KMS-11 (cell line): Measurements from ENCODE around the gene ABCG8.

Source experiments
- H2AFZ ChIP-seq: fragments of 200-600 bp; sonication (generic); 2 replicates; pipeline ENCODE4 v1.6.1; 2016; ENCODE audit warnings: antibody characterized with exemption, mixed run types, low read depth
- H3K27ac ChIP-seq: fragments of 200-600 bp; sonication (generic); 2 replicates; pipeline ENCODE4 v1.6.1; 2016; ENCODE audit warnings: mild to moderate bottlenecking, mixed run types
- H3K27me3 ChIP-seq: fragments of 200-600 bp; sonication (generic); 2 replicates; pipeline ENCODE4 v1.6.1; 2017; ENCODE audit warnings: mild to moderate bottlenecking, low read depth, mixed run types, moderate library complexity; ENCODE audit not compliant: insufficient read depth
- H3K36me3 ChIP-seq: fragments of 200-600 bp; sonication (generic); 2 replicates; pipeline ENCODE4 v1.6.1; 2017; ENCODE audit warnings: mild to moderate bottlenecking, mixed run types; ENCODE audit not compliant: insufficient read depth
- H3K4me1 ChIP-seq: fragments of 200-600 bp; sonication (generic); 2 replicates; pipeline ENCODE4 v1.6.1; 2016; ENCODE audit warnings: mild to moderate bottlenecking, low read depth, mixed run types; ENCODE audit not compliant: poor library complexity, severe bottlenecking
- H3K4me2 ChIP-seq: fragments of 200-600 bp; sonication (generic); 2 replicates; pipeline ENCODE4 v1.7.0; 2016; ENCODE audit warnings: mild to moderate bottlenecking, mixed run types
- H3K4me3 ChIP-seq: fragments of 200-600 bp; sonication (generic); IDR thresholded peaks from 2 replicates; pipeline ENCODE4 v1.6.1; 2017; ENCODE audit warnings: low read depth, low read length, mixed read lengths; ENCODE audit not compliant: insufficient read depth
- H3K79me2 ChIP-seq: fragments of 200-600 bp; sonication (generic); 2 replicates; pipeline ENCODE4 v1.6.1; 2016; ENCODE audit warnings: low read depth, mixed run types; ENCODE audit not compliant: insufficient read depth
- H3K9ac ChIP-seq: fragments of 200-600 bp; sonication (generic); 2 replicates; pipeline ENCODE4 v1.6.1; 2016; ENCODE audit warnings: mild to moderate bottlenecking, mixed run types
- H4K20me1 ChIP-seq: fragments of 200-600 bp; sonication (generic); 2 replicates; pipeline ENCODE4 v1.6.1; 2016; ENCODE audit warnings: mild to moderate bottlenecking, mixed run types; ENCODE audit not compliant: insufficient read depth
- CTCF ChIP-seq: fragments of 200-600 bp; sonication (generic); conservative IDR thresholded peaks from 2 replicates; pipeline ENCODE4 v1.6.1; 2017; ENCODE audit warnings: low read depth, mild to moderate bottlenecking, antibody characterized with exemption, low read length, moderate library complexity, mixed read lengths

The ABCG8 gene

GRCh38 chr2:43854671-43855070 lies 15.9 kb downstream of the ABCG8 start:
- no peak overlapping the region for H3K4me2 ChIP-seq
- H3K79me2 ChIP-seq, result no peaks in the 10 kb centered on the region
- no peak overlapping the region for H2AFZ ChIP-seq
- no peak for TF ChIP-seq CTCF
- H3K4me3 ChIP-seq, result no peak overlapping the region
- no peaks in the 10 kb centered on the region for H3K36me3 ChIP-seq
- peaks cover 30% of the 10 kb centered on the region; the same call in 1 of the 2 replicates for H3K27me3 ChIP-seq
- no peak overlapping the region for H3K27ac ChIP-seq
- no peaks in the 10 kb centered on the region for H4K20me1 ChIP-seq
- no peak overlapping the region for H3K9ac ChIP-seq
- no peaks in the 10 kb centered on the region for H3K4me1 ChIP-seq

- Histone ChIP-seq H3K27me3 (peaks cover 32% of the 10 kb centered on the region; the same call in 1 of the 2 replicates), H3K4me1 (no peaks in the 10 kb centered on the region), H2AFZ (no peak overlapping the region), H4K20me1 (no peaks in the 10 kb centered on the region), H3K27ac (no peak overlapping the region), H3K4me2 (no peak overlapping the region), H3K79me2 (no peaks in the 10 kb centered on the region), H3K4me3 (no peak overlapping the region), H3K9ac (no peak overlapping the region), H3K36me3 (no peaks in the 10 kb centered on the region)
- TF ChIP-seq CTCF, result no peak
Observed at GRCh38 chr2:43855292-43855691, 16.5 kb downstream of the ABCG8 start.

- Histone ChIP-seq H3K4me1 (no peaks in the 10 kb centered on the region), H3K9ac (no peak overlapping the region), H4K20me1 (no peaks in the 10 kb centered on the region), H3K79me2 (no peaks in the 10 kb centered on the region), H2AFZ (no peak overlapping the region), H3K4me2 (no peak overlapping the region), H3K4me3 (no peak overlapping the region), H3K27me3 (peaks cover 6% of the 10 kb centered on the region; the same call in 1 of the 2 replicates), H3K36me3 (no peaks in the 10 kb centered on the region), H3K27ac (no peak overlapping the region)
- TF ChIP-seq CTCF, result no peak
Observed at GRCh38 chr2:43872151-43872550, 33.4 kb downstream of the ABCG8 start.

- H4K20me1 ChIP-seq, result no peaks in the 10 kb centered on the region
- H3K4me2 ChIP-seq, result no peak overlapping the region
- no peak overlapping the region for H3K9ac ChIP-seq
- no peaks in the 10 kb centered on the region for H3K79me2 ChIP-seq
- no peaks in the 10 kb centered on the region for H3K4me1 ChIP-seq
- H3K36me3 ChIP-seq, result no peaks in the 10 kb centered on the region
- no peak overlapping the region for H3K4me3 ChIP-seq
- peaks cover 3% of the 10 kb centered on the region; the same call in 1 of the 2 replicates for H3K27me3 ChIP-seq
- H2AFZ ChIP-seq, result no peak overlapping the region
- no peak for TF ChIP-seq CTCF
- H3K27ac ChIP-seq, result no peak overlapping the region
Observed at GRCh38 chr2:43874776-43875451, 36.1 kb downstream of the ABCG8 start.
